ENCODE measurements around the gene C1orf174.
A peak's percentile ranks its signal among the peaks of the same experiment; 100 is the strongest.

Gene C1orf174

GRCh38 chr1:3911981-3912808, 12.1 kb upstream of the C1orf174 start:
- H3K4me3 ChIP-seq (IDR thresholded peaks at IDR 0.05; ENCODE audit: insufficient read depth, low read depth, low read length) = no peak overlapping the region
- H4K20me1 ChIP-seq (ENCODE audit: insufficient read depth) = no peaks in the 10 kb centered on the region
- H3K9ac ChIP-seq = no peak overlapping the region
- no peak overlapping the region for H3K27ac ChIP-seq
- H3K79me2 ChIP-seq (ENCODE audit: insufficient read depth, low read depth) = no peaks in the 10 kb centered on the region
- no peak overlapping the region for H2AFZ ChIP-seq (ENCODE audit: low read depth)
- no peak overlapping the region for H3K4me2 ChIP-seq
- no peaks in the 10 kb centered on the region for H3K4me1 ChIP-seq (ENCODE audit: low read depth, poor library complexity, severe bottlenecking)
- TF ChIP-seq CTCF (conservative IDR thresholded peaks at IDR 0.05; ENCODE audit: low read depth, low read length) = no peak
- H3K36me3 ChIP-seq (ENCODE audit: insufficient read depth) = no peaks in the 10 kb centered on the region
- peaks cover 2% of the 10 kb centered on the region; the same call in 1 of the 2 replicates for H3K27me3 ChIP-seq (ENCODE audit: insufficient read depth, low read depth)

- Histone ChIP-seq H3K9ac (no peak overlapping the region), H3K27ac (no peak overlapping the region), H3K4me3 (IDR thresholded peaks at IDR 0.05; ENCODE audit: insufficient read depth, low read depth, low read length) (no peak overlapping the region), H3K79me2 (ENCODE audit: insufficient read depth, low read depth) (no peaks in the 10 kb centered on the region), H3K4me1 (ENCODE audit: low read depth, poor library complexity, severe bottlenecking) (no peaks in the 10 kb centered on the region), H3K27me3 (ENCODE audit: insufficient read depth, low read depth) (peaks cover 2% of the 10 kb centered on the region; the same call in 1 of the 2 replicates), H3K36me3 (ENCODE audit: insufficient read depth) (no peaks in the 10 kb centered on the region), H4K20me1 (ENCODE audit: insufficient read depth) (no peaks in the 10 kb centered on the region), H2AFZ (ENCODE audit: low read depth) (no peak overlapping the region), H3K4me2 (no peak overlapping the region)
- TF ChIP-seq CTCF (conservative IDR thresholded peaks at IDR 0.05; ENCODE audit: low read depth, low read length) = peak; percentile 58
These were observed 11.1 kb upstream of the C1orf174 start for GRCh38 chr1:3910857-3911845.

- no peak for TF ChIP-seq CTCF (conservative IDR thresholded peaks at IDR 0.05; ENCODE audit: low read depth, low read length)
- H4K20me1 ChIP-seq (ENCODE audit: insufficient read depth) = no peaks in the 10 kb centered on the region
- H3K36me3 ChIP-seq (ENCODE audit: insufficient read depth) = no peaks in the 10 kb centered on the region
- no peak overlapping the region for H3K4me3 ChIP-seq (IDR thresholded peaks at IDR 0.05; ENCODE audit: insufficient read depth, low read depth, low read length)
- no peak overlapping the region for H3K27ac ChIP-seq
- H3K79me2 ChIP-seq (ENCODE audit: insufficient read depth, low read depth) = no peaks in the 10 kb centered on the region
- H2AFZ ChIP-seq (ENCODE audit: low read depth) = no peak overlapping the region
- no peaks in the 10 kb centered on the region for H3K4me1 ChIP-seq (ENCODE audit: low read depth, poor library complexity, severe bottlenecking)
- no peak overlapping the region for H3K9ac ChIP-seq
- H3K4me2 ChIP-seq = no peak overlapping the region
- peaks cover 2% of the 10 kb centered on the region; the same call in 1 of the 2 replicates for H3K27me3 ChIP-seq (ENCODE audit: insufficient read depth, low read depth)
These were observed 10.1 kb upstream of the C1orf174 start for GRCh38 chr1:3910049-3910731.

- H3K79me2 ChIP-seq (ENCODE audit: insufficient read depth, low read depth) = no peaks in the 10 kb centered on the region
- TF ChIP-seq CTCF (conservative IDR thresholded peaks at IDR 0.05; ENCODE audit: low read depth, low read length) = no peak
- H3K4me1 ChIP-seq (ENCODE audit: low read depth, poor library complexity, severe bottlenecking) = no peaks in the 10 kb centered on the region
- no peaks in the 10 kb centered on the region for H4K20me1 ChIP-seq (ENCODE audit: insufficient read depth)
- H2AFZ ChIP-seq (ENCODE audit: low read depth) = no peak overlapping the region
- no peak overlapping the region for H3K9ac ChIP-seq
- H3K27ac ChIP-seq = no peak overlapping the region
- no peak overlapping the region for H3K4me3 ChIP-seq (IDR thresholded peaks at IDR 0.05; ENCODE audit: insufficient read depth, low read depth, low read length)
- peaks cover 2% of the 10 kb centered on the region; the same call in 1 of the 2 replicates for H3K27me3 ChIP-seq (ENCODE audit: insufficient read depth, low read depth)
- no peaks in the 10 kb centered on the region for H3K36me3 ChIP-seq (ENCODE audit: insufficient read depth)
- no peak overlapping the region for H3K4me2 ChIP-seq
These were observed 9.5 kb upstream of the C1orf174 start for GRCh38 chr1:3909615-3910014.

Measured in KMS-11 (cell line).